Gastroesophageal sphincter (tissue), 3 donors: Measurements from ENCODE around the gene PCGF3.

ENCODE experiments used
- CTCF ChIP-seq, 4 experiments: fragments of 200-600 bp in 2 of 4; fragments of 450-650 bp in 2 of 4; sonication (generic) in 1 of 4; IDR thresholded peaks; one replicate each; pipeline ENCODE4 v1.5.1; 2017 to 2019; ENCODE audit warnings: antibody characterized with exemption in 4 of 4, mild to moderate bottlenecking in 2 of 4, moderate library complexity in 2 of 4
- EP300 ChIP-seq: sonication (generic); formaldehyde crosslinking; IDR thresholded peaks from one replicate; pipeline ENCODE4 v1.6.1; 2017; ENCODE audit warnings: antibody characterized with exemption, mild to moderate bottlenecking
- POLR2A ChIP-seq, 2 donors: fragments of 450-650 bp; IDR thresholded peaks; one replicate each; pipeline ENCODE4 v1.6.1; 2017; ENCODE audit warnings: antibody characterized with exemption in 2 of 2, mild to moderate bottlenecking in 2 of 2, moderate library complexity in 1 of 2

- TF ChIP-seq CTCF (IDR thresholded peaks at IDR 0.05): no peak
- TF ChIP-seq POLR2A (IDR thresholded peaks at IDR 0.05): no peak
- no peak for TF ChIP-seq EP300
These were observed 20.7 kb downstream of the PCGF3 start for GRCh38 chr4:726235-726787.
